ENCODE data around the gene UNC13C.

UNC13C gene

GRCh38 chr15:54504695-54505094 is 526.5 kb downstream of the UNC13C start:
- Histone ChIP-seq H2AFZ (ENCODE audit: low read depth, low read length) (no peak overlapping the region), H3K27me3 (ENCODE audit: insufficient read depth, low read length) (no peaks in the 10 kb centered on the region), H3K36me3 (ENCODE audit: insufficient read depth, low read length) (no peaks in the 10 kb centered on the region), H3K9me3 (ENCODE audit: low read length) (no peaks in the 10 kb centered on the region), H3K4me1 (ENCODE audit: insufficient read depth, low read length) (no peaks in the 10 kb centered on the region), H3K4me3 (ENCODE audit: low read length) (no peak overlapping the region)

- H2AFZ ChIP-seq (ENCODE audit: low read depth, low read length), result no peak overlapping the region
- H3K9me3 ChIP-seq (ENCODE audit: low read length), result no peaks in the 10 kb centered on the region
- H3K4me3 ChIP-seq (ENCODE audit: low read length), result no peak overlapping the region
- H3K27me3 ChIP-seq (ENCODE audit: insufficient read depth, low read length), result no peaks in the 10 kb centered on the region
- H3K36me3 ChIP-seq (ENCODE audit: insufficient read depth, low read length), result no peaks in the 10 kb centered on the region
- no peaks in the 10 kb centered on the region for H3K4me1 ChIP-seq (ENCODE audit: insufficient read depth, low read length)
Observed at GRCh38 chr15:54506977-54507524, 528.8 kb downstream of the UNC13C start.

- no peaks in the 10 kb centered on the region for H3K4me1 ChIP-seq (ENCODE audit: insufficient read depth, low read length)
- no peaks in the 10 kb centered on the region for H3K27me3 ChIP-seq (ENCODE audit: insufficient read depth, low read length)
- no peak overlapping the region for H3K4me3 ChIP-seq (ENCODE audit: low read length)
- H3K9me3 ChIP-seq (ENCODE audit: low read length), result no peaks in the 10 kb centered on the region
- no peak overlapping the region for H2AFZ ChIP-seq (ENCODE audit: low read depth, low read length)
- H3K36me3 ChIP-seq (ENCODE audit: insufficient read depth, low read length), result no peaks in the 10 kb centered on the region
Observed at GRCh38 chr15:54514601-54515000, 536.4 kb downstream of the UNC13C start.

GRCh38 chr15:54515664-54516582 is 537.7 kb downstream of the UNC13C start:
- Histone ChIP-seq H3K36me3 (ENCODE audit: insufficient read depth, low read length) (no peaks in the 10 kb centered on the region), H3K4me1 (ENCODE audit: insufficient read depth, low read length) (no peaks in the 10 kb centered on the region), H3K9me3 (ENCODE audit: low read length) (no peaks in the 10 kb centered on the region), H2AFZ (ENCODE audit: low read depth, low read length) (no peak overlapping the region), H3K27me3 (ENCODE audit: insufficient read depth, low read length) (no peaks in the 10 kb centered on the region), H3K4me3 (ENCODE audit: low read length) (no peak overlapping the region)

GRCh38 chr15:54517366-54517765 is 539.1 kb downstream of the UNC13C start:
- no peaks in the 10 kb centered on the region for H3K27me3 ChIP-seq (ENCODE audit: insufficient read depth, low read length)
- no peak overlapping the region for H2AFZ ChIP-seq (ENCODE audit: low read depth, low read length)
- no peaks in the 10 kb centered on the region for H3K4me1 ChIP-seq (ENCODE audit: insufficient read depth, low read length)
- no peaks in the 10 kb centered on the region for H3K9me3 ChIP-seq (ENCODE audit: low read length)
- no peaks in the 10 kb centered on the region for H3K36me3 ChIP-seq (ENCODE audit: insufficient read depth, low read length)
- H3K4me3 ChIP-seq (ENCODE audit: low read length), result no peak overlapping the region

- H3K4me3 ChIP-seq (ENCODE audit: low read length), result no peak overlapping the region
- H2AFZ ChIP-seq (ENCODE audit: low read depth, low read length), result no peak overlapping the region
- H3K4me1 ChIP-seq (ENCODE audit: insufficient read depth, low read length), result no peaks in the 10 kb centered on the region
- no peaks in the 10 kb centered on the region for H3K36me3 ChIP-seq (ENCODE audit: insufficient read depth, low read length)
- no peaks in the 10 kb centered on the region for H3K27me3 ChIP-seq (ENCODE audit: insufficient read depth, low read length)
- H3K9me3 ChIP-seq (ENCODE audit: low read length), result no peaks in the 10 kb centered on the region
Observed at GRCh38 chr15:54518156-54518882, 540.1 kb downstream of the UNC13C start.

- Histone ChIP-seq H2AFZ (ENCODE audit: low read depth, low read length) (no peak overlapping the region), H3K4me3 (ENCODE audit: low read length) (no peak overlapping the region), H3K9me3 (ENCODE audit: low read length) (no peaks in the 10 kb centered on the region), H3K36me3 (ENCODE audit: insufficient read depth, low read length) (no peaks in the 10 kb centered on the region), H3K27me3 (ENCODE audit: insufficient read depth, low read length) (no peaks in the 10 kb centered on the region), H3K4me1 (ENCODE audit: insufficient read depth, low read length) (no peaks in the 10 kb centered on the region)
Observed at GRCh38 chr15:54519577-54519976, 541.3 kb downstream of the UNC13C start.

GRCh38 chr15:54520616-54521015 is 542.4 kb downstream of the UNC13C start:
- Histone ChIP-seq H3K9me3 (ENCODE audit: low read length) (no peaks in the 10 kb centered on the region), H2AFZ (ENCODE audit: low read depth, low read length) (no peak overlapping the region), H3K36me3 (ENCODE audit: insufficient read depth, low read length) (no peaks in the 10 kb centered on the region), H3K4me1 (ENCODE audit: insufficient read depth, low read length) (no peaks in the 10 kb centered on the region), H3K27me3 (ENCODE audit: insufficient read depth, low read length) (no peaks in the 10 kb centered on the region), H3K4me3 (ENCODE audit: low read length) (no peak overlapping the region)

GRCh38 chr15:54521206-54521605 is 543.0 kb downstream of the UNC13C start:
- no peaks in the 10 kb centered on the region for H3K4me1 ChIP-seq (ENCODE audit: insufficient read depth, low read length)
- no peaks in the 10 kb centered on the region for H3K9me3 ChIP-seq (ENCODE audit: low read length)
- no peak overlapping the region for H3K4me3 ChIP-seq (ENCODE audit: low read length)
- no peaks in the 10 kb centered on the region for H3K27me3 ChIP-seq (ENCODE audit: insufficient read depth, low read length)
- no peaks in the 10 kb centered on the region for H3K36me3 ChIP-seq (ENCODE audit: insufficient read depth, low read length)
- H2AFZ ChIP-seq (ENCODE audit: low read depth, low read length), result no peak overlapping the region

GRCh38 chr15:54528021-54528420 is 549.8 kb downstream of the UNC13C start:
- Histone ChIP-seq H3K9me3 (ENCODE audit: low read length) (no peaks in the 10 kb centered on the region), H3K27me3 (ENCODE audit: insufficient read depth, low read length) (no peaks in the 10 kb centered on the region), H2AFZ (ENCODE audit: low read depth, low read length) (no peak overlapping the region), H3K36me3 (ENCODE audit: insufficient read depth, low read length) (no peaks in the 10 kb centered on the region), H3K4me1 (ENCODE audit: insufficient read depth, low read length) (no peaks in the 10 kb centered on the region), H3K4me3 (ENCODE audit: low read length) (no peak overlapping the region)

GRCh38 chr15:54540721-54541120 is 562.5 kb downstream of the UNC13C start:
- no peaks in the 10 kb centered on the region for H3K4me1 ChIP-seq (ENCODE audit: insufficient read depth, low read length)
- H3K9me3 ChIP-seq (ENCODE audit: low read length), result no peaks in the 10 kb centered on the region
- no peak overlapping the region for H3K4me3 ChIP-seq (ENCODE audit: low read length)
- no peaks in the 10 kb centered on the region for H3K36me3 ChIP-seq (ENCODE audit: insufficient read depth, low read length)
- no peaks in the 10 kb centered on the region for H3K27me3 ChIP-seq (ENCODE audit: insufficient read depth, low read length)
- no peak overlapping the region for H2AFZ ChIP-seq (ENCODE audit: low read depth, low read length)

- no peak overlapping the region for H2AFZ ChIP-seq (ENCODE audit: low read depth, low read length)
- no peaks in the 10 kb centered on the region for H3K4me1 ChIP-seq (ENCODE audit: insufficient read depth, low read length)
- no peaks in the 10 kb centered on the region for H3K36me3 ChIP-seq (ENCODE audit: insufficient read depth, low read length)
- H3K9me3 ChIP-seq (ENCODE audit: low read length), result no peaks in the 10 kb centered on the region
- no peaks in the 10 kb centered on the region for H3K27me3 ChIP-seq (ENCODE audit: insufficient read depth, low read length)
- H3K4me3 ChIP-seq (ENCODE audit: low read length), result no peak overlapping the region
Observed at GRCh38 chr15:54547491-54547890, 569.2 kb downstream of the UNC13C start.

GRCh38 chr15:54550954-54551353 is 572.7 kb downstream of the UNC13C start:
- Histone ChIP-seq H3K27me3 (ENCODE audit: insufficient read depth, low read length) (no peaks in the 10 kb centered on the region), H3K4me1 (ENCODE audit: insufficient read depth, low read length) (no peaks in the 10 kb centered on the region), H3K9me3 (ENCODE audit: low read length) (no peaks in the 10 kb centered on the region), H3K36me3 (ENCODE audit: insufficient read depth, low read length) (no peaks in the 10 kb centered on the region), H3K4me3 (ENCODE audit: low read length) (no peak overlapping the region), H2AFZ (ENCODE audit: low read depth, low read length) (no peak overlapping the region)
